Measurements from ENCODE around the gene MYLK.

MYLK gene

DNA sequence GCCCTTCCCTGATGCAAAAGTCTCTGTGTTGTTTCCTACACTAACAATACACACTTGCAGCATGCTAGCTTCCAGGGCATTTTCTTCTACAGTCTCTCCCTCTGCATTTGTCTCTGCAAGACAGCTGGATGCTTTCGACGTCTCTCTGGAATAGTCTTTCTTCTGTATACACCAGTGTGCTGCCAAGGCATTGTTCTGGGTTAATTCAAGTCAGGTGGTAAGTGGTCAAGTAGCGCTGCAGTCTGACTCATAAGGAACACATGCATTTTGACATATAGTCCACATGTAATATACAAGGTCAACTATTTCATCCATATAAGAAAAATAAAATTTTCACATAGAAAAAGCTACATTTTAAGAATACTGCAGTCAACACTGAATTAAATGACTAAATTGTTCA is 92.7 kb downstream of the MYLK start:
- DNase-seq (ENCODE audit: low read depth in 1 of 2, low spot score in 1 of 2): no peak
- TF ChIP-seq POLR2AphosphoS5 (IDR thresholded peaks at IDR 0.05; ENCODE audit: low read depth): no peak
- TF ChIP-seq, protein P1, sequence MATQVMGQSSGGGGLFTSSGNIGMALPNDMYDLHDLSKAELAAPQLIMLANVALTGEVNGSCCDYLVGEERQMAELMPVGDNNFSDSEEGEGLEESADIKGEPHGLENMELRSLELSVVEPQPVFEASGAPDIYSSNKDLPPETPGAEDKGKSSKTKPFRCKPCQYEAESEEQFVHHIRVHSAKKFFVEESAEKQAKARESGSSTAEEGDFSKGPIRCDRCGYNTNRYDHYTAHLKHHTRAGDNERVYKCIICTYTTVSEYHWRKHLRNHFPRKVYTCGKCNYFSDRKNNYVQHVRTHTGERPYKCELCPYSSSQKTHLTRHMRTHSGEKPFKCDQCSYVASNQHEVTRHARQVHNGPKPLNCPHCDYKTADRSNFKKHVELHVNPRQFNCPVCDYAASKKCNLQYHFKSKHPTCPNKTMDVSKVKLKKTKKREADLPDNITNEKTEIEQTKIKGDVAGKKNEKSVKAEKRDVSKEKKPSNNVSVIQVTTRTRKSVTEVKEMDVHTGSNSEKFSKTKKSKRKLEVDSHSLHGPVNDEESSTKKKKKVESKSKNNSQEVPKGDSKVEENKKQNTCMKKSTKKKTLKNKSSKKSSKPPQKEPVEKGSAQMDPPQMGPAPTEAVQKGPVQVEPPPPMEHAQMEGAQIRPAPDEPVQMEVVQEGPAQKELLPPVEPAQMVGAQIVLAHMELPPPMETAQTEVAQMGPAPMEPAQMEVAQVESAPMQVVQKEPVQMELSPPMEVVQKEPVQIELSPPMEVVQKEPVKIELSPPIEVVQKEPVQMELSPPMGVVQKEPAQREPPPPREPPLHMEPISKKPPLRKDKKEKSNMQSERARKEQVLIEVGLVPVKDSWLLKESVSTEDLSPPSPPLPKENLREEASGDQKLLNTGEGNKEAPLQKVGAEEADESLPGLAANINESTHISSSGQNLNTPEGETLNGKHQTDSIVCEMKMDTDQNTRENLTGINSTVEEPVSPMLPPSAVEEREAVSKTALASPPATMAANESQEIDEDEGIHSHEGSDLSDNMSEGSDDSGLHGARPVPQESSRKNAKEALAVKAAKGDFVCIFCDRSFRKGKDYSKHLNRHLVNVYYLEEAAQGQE (IDR thresholded peaks at IDR 0.05; ENCODE audit: insufficient replicate concordance, low read depth): no peak
- TF ChIP-seq GABPA (IDR thresholded peaks at IDR 0.05; ENCODE audit: low read depth): no peak
- TF ChIP-seq SPI1 (IDR thresholded peaks at IDR 0.05; ENCODE audit: borderline replicate concordance, low read depth): no peak
- TF ChIP-seq, protein P2, sequence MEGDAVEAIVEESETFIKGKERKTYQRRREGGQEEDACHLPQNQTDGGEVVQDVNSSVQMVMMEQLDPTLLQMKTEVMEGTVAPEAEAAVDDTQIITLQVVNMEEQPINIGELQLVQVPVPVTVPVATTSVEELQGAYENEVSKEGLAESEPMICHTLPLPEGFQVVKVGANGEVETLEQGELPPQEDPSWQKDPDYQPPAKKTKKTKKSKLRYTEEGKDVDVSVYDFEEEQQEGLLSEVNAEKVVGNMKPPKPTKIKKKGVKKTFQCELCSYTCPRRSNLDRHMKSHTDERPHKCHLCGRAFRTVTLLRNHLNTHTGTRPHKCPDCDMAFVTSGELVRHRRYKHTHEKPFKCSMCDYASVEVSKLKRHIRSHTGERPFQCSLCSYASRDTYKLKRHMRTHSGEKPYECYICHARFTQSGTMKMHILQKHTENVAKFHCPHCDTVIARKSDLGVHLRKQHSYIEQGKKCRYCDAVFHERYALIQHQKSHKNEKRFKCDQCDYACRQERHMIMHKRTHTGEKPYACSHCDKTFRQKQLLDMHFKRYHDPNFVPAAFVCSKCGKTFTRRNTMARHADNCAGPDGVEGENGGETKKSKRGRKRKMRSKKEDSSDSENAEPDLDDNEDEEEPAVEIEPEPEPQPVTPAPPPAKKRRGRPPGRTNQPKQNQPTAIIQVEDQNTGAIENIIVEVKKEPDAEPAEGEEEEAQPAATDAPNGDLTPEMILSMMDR (IDR thresholded peaks at IDR 0.05; ENCODE audit: insufficient read depth, low read length): no peak
- H3K27ac ChIP-seq (replicated peaks): no peak overlapping the region
- H3K27me3 ChIP-seq (ENCODE audit: insufficient read depth, poor library complexity, severe bottlenecking): no peaks in the 10 kb centered on the region
- H3K4me3 ChIP-seq (replicated peaks; ENCODE audit: insufficient read depth, low read length): no peak overlapping the region

DNA sequence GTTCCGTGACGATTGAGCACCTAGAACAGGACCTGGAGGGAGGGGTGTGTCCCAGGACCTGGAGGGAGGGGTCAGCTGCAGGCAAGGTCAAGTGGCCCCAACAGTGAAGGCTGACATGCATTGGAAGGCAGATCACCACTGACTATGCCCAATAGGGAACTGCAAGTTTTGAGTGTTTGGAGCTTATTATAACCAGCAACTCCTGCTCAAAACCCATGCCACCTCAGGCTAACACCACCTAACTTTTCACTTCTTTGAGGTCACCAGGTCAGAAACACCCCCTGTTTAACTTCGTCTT is 93.1 kb downstream of the MYLK start:
- DNase-seq (ENCODE audit: low read depth in 1 of 2, low spot score in 1 of 2): no peak

DNA sequence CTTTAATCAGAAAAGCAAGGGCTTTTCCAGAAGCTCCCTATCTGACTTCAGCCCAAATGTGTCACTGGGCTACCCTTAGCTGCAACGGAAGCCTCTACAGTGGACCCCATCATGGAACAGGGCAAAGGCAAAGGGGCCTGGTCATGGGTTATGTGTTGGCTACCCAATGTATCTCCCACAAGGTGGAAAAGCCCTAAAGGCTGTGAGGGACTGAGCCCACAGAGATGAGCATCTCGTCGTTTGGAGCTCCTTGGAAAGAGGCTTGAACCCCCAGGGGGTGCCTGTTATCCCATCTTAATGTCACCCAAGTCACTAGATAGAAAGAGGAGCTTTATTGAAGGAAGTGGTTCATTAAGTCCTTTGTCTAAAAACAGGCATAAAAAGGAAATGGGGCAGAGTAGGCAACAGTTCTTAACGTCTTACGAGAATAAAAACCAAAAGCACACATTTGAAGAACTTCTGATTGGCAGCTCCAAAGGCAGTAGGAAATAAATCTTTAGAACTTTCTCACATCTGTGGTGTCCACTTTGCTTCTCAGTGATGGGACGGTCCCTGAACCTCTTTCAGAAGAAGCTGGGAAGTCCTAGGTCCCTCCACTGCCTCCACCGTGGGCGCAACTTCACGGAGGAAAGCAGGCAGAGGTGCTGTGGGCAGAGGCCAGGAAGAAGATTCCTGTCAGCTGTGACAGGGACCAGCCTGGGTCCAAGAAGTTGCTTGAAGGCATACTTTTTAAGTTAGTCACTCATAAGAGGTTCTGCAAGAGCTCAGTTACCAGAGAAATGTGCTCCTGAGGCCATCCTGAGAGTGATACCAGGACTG is 93.7 kb downstream of the MYLK start:
- TF ChIP-seq, protein P1 (IDR thresholded peaks at IDR 0.05; ENCODE audit: insufficient replicate concordance, low read depth): no peak
- TF ChIP-seq POLR2AphosphoS5 (IDR thresholded peaks at IDR 0.05; ENCODE audit: low read depth): no peak
- no peak for TF ChIP-seq SPI1 (IDR thresholded peaks at IDR 0.05; ENCODE audit: borderline replicate concordance, low read depth)
- TF ChIP-seq, protein P2 (IDR thresholded peaks at IDR 0.05; ENCODE audit: insufficient read depth, low read length): no peak
- no peak for TF ChIP-seq GABPA (IDR thresholded peaks at IDR 0.05; ENCODE audit: low read depth)
- H3K27ac ChIP-seq (replicated peaks): no peak overlapping the region
- no peak for DNase-seq (ENCODE audit: low read depth in 1 of 2, low spot score in 1 of 2)
- H3K4me3 ChIP-seq (replicated peaks; ENCODE audit: insufficient read depth, low read length): no peak overlapping the region
- H3K27me3 ChIP-seq (ENCODE audit: insufficient read depth, poor library complexity, severe bottlenecking): no peaks in the 10 kb centered on the region

More for the DNA sequence above, 93.1 kb downstream of the MYLK start:
- TF ChIP-seq, protein P2 (IDR thresholded peaks at IDR 0.05; ENCODE audit: insufficient read depth, low read length): no peak
- TF ChIP-seq, protein P1 (IDR thresholded peaks at IDR 0.05; ENCODE audit: insufficient replicate concordance, low read depth): no peak
- TF ChIP-seq POLR2AphosphoS5 (IDR thresholded peaks at IDR 0.05; ENCODE audit: low read depth): no peak
- TF ChIP-seq GABPA (IDR thresholded peaks at IDR 0.05; ENCODE audit: low read depth): no peak
- TF ChIP-seq SPI1 (IDR thresholded peaks at IDR 0.05; ENCODE audit: borderline replicate concordance, low read depth): no peak
- Histone ChIP-seq H3K27ac (replicated peaks) (no peak overlapping the region), H3K27me3 (ENCODE audit: insufficient read depth, poor library complexity, severe bottlenecking) (no peaks in the 10 kb centered on the region), H3K4me3 (replicated peaks; ENCODE audit: insufficient read depth, low read length) (no peak overlapping the region)

All from HL-60 (cell line).